Activated CD4-positive, alpha-beta T cell treated with anti-CD3 and anti-CD28 coated beads, Interleukin-2, amount 50 U/mL, for 4 hours (primary cell): Measurements from ENCODE around the gene PVALB.
A peak's percentile ranks its signal among the peaks of the same experiment; 100 is the strongest.

Experiments
- DNase-seq, 2 experiments: peaks; one replicate each; pipeline ENCODE4 v3.0.0-alpha.2; 2020

PVALB gene

DNA sequence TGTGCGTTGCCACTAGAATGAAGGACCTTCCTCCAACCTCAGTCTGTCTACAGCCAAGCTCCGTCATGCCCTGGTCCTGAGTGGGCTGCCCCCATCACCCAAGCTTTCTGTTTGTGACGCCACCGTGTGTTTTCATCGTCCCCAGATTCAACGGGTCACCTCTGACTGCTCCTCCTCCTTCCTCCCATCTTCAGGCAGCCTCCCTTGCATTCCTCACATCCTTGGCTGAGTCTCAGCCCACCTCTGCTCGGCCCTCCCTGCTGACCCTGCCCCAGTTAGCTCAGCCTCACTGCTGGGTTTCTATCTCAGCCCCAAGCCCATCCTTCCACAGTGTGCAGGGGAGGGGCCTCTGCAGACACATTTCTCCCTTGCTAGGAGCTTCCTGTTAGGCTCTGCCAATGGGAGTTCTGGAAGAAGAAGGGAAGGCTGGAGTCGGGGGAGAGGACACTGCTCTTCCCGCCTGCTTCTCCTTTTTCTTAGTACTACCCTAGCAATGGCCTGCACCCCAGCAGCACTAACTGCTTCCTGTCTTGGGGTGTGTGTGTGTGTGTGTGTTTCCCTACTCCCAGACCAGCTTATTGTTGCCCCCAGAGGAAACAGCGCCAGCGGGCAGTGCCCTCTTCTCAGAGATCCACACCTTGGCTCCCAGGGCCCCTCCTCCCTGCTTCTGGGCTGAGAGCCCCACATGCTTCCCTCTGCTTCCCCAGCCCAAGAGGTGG, 46.2 kb downstream of the PVALB start:
- DNase-seq = no peak

DNA sequence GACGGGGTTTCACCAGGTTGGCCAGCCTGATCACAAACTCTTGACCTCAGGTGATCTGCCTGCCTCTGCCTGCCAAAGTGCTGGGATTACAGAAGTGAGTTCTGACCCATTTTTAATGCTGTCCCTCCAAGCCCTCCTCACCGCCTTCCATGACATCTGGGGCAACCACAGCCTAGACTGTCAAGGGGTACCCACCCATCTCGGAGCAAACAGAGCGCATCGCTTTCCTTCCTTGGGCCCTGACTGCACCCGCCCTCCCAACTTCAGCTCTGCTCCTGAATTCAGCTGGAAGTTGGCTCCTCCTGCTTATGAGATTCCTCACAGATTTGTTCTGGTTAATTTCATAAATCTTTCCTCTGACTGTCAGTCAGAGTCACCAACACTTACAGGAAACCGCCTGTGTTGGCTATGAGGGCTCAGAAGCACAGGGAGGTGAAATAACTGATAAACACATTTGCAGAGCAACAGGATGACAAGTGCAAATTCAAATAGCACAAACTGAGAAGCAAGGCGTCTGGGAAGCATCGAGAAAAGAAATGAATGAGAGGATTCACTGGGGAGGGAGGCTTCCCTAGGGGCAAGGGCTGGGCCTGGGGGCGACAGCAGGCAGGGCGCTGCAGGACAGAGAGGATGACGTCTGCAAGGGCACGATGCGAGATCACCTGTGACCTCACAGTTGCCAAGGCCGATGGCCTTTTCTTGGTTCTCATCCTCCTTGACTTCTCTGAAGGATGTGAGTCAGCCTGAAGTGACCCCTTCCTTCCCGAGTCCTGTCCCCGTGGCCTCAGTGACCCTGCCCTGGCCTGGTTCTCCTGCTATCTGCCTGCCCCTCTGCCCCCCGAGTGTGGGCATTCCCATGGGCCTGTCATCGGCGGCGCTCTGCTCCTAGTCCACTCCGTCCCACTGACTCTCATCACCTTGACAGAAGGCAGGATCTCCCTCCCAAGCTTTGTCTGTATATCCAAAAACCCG, 47.0 kb downstream of the PVALB start:
- no peak for DNase-seq

DNA sequence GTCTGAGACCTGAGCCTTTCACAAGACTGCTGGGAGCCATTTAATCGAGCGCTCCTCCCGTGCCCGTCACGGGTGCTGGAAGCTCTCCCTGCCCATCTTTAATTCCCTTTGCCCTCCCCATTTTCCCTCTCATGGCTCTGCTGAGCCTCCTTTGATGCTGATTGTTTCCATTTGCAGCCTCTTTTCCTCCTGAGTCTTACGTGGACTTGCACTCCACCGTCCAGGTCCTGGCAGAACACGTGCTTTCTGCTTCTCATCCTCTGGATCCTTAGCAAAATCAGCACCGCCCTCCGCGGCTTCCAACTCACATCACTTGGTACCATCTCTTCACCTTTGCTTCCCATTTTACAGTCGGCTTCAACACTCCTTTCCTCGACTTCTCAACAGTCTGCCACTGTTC, 48.2 kb downstream of the PVALB start:
- DNase-seq = no peak

DNA sequence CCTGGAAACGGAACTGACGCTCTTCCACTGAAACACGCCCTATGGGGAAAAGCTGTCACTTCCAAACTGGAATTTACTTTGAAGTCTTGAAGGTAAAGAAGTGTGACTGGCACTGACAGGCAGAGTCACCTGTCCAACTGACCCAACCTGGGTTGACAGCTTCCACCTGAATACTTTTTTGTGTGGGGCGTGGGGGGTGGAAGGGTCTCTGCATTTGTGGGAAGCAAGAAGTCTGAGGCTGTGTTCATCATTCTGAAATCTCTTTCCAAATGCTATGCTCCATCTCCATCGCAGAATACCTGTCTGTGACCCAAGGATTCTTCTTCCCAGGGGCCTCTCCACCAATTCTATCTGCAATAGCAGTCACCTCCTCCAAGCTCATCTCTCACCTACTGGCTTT, 48.7 kb downstream of the PVALB start:
- no peak for DNase-seq

DNA sequence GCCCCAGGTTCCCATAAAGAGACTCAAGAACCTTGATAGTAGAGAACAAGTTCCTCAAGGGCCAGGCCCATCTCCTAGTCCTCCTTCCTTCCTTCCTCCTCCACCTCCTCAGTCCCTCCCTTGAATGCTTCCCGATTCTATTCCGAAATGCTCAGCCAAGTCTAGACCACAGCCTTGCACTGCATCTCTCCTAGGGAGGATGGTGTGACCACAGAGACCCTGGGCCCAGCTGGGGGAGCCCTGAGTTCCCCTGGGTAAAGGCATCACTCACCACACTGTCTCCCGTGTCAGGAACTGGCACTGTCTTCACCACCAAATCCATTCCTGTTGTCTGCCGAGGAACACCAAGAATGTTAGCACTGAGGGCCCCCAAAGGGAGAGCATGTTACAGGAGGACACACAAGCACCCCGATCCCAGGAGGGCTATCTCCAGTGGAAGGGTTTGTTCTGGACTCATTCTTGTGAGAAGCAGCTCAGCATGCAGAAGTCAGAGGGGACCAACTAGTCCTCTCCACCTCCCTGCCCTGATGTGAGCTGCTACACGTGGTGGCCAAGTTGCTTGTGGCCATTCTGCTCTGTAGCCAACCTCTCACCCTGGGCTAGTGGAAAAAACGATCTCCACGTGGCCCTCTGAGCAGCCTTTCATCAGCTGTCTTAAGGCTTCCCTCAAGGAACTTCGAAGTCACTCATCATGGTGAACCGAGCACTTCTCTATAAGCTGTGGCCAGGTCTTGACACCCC, 49.6 kb downstream of the PVALB start:
- DNase-seq = no peak

DNA sequence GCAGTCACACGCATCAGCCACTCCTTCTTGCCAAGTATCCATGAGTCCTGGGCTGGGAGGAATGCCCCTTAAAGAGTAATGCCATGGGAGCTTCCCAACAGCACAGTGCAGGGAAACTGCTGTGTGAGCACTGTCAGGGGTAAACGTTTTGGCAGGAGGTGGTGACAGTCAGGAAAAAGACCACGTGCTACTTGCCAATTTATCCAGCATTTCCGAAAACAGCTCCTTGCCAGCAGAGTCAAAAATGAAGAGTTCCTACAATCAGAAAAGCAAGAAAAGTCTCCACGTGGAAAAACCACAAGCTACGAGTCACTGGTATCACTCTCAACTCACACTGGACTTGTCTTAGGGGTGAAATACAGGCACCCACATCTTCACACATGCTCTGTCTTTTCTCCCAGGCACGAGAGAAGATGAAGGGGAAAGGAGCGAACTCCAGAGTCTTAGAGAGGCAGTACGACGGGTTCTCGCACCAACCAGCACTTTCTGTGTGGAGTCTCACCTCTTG, 50.8 kb downstream of the PVALB start:
- no peak for DNase-seq

DNA sequence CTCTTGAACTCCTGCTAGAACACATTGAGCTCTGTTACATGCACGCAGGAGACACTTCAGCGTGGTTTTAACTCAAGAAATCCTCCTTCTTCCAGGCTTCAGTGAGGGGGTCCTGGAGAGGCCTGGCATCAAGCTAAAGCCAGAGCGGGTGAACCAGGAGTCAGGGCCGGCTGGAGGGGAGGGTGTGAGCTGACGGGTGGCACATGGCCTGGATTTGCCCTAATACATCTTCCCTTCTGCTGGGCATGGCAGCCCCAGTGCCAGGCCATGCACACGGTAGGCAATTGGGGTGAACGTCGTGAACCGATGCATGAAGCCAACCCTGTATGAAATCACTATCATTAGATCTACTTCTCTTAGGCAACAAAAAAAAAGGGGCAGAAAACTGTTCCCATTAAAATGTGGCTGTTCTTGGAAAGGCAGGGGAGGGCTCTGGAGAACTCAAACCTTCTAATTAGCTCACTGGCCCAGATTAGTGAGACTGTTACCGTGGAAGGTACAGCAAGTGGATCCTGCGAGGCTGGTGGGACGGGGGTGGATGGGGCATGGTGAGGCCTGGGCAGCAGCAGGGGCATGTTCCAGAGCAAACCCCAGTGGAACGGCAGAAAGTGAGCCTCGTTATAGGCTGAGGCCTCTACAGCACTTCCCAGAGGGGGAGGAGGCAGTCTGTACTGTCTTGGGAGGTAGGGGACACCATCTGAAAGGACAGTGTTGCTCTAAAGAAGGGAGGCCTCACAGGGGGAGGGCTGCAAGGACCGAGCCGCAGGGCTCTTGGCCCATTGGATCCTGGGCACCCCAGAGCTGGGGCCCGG, 51.5 kb downstream of the PVALB start:
- DNase-seq = no peak

DNA sequence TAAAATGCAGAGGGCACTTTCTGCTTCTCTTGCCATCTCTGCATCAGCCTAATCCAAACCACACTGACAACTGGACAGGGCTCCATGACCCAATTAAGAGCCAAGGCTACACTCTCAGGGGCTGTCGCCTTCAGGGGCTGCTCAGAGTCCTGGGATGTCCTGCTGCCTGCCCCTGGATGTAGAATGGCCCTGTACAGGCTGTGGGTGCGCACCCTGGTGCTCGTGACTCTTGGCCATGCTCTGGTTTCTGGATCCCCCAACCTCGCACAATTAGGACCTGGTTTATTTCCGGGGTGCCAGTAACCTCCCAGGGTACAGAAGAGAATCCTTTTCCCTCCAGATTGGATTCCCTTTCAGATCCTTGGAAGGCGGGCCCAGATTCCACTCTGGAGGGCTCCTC, 52.2 kb downstream of the PVALB start:
- DNase-seq = no peak

DNA sequence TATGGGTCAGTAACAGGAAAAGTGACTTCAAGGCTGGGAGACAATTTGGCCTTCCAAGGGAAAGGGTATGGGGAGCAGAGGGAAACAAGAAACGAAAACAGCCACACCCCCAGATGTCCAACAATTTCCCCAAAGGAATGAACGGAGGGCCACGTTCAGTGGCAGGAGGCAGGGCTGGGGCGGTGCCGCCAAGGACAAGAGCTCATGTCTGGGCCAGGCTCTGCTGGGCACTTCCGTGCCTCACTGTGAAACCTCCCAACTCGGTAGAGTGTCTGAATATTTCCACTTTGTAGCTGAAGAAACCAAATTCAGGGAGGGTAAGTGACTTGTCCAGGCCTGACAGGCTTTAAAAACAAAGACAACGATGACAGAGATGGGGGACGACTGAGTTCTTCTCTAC, 52.8 kb downstream of the PVALB start:
- no peak for DNase-seq

DNA sequence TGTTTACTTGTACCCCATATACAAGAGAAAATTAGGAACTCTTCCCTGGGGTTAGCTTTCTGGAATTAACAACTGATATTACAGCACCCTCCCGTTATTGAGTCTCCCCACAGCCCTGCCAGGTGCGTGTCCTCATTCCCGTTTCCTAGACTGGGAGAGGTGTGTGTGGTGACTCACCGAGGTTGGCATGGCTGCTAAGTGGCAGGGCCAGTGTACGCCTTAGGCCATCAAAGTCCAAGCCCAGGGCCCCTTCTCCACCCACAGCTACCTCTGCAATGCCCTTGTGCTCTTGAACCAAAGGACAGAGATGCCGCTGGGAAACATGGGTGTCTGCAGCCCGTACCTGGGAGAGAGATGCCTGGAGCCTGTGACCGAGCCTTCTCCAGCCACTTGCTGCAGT, 53.3 kb downstream of the PVALB start:
- DNase-seq = no peak

DNA sequence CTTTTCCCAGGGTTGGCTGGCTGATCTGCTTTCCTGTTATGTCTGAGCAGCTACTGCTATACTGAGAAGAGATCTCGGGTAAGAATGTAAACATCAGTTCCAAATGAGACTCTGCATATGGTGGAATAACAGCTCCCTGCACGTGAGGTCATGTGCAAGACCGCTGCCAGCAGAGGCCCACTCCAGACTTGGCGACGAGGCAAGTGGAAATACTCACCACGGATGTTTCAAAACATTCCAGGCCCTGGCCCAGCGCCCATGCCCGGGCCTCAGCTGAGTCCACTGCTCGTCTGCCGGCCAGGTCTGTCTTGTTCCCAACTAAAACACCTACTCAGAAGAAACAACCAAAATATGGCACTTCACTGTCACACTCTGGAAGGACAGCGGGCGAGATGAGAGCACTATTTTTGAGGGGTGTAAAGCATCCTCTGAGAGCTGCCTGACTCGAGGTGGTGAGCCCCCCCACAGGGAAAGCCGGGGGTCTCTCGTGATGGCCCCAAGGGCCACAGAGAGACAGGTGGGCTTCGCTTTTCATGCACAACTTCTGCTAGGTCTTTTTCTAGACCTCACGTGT, 54.1 kb downstream of the PVALB start:
- DNase-seq = no peak

DNA sequence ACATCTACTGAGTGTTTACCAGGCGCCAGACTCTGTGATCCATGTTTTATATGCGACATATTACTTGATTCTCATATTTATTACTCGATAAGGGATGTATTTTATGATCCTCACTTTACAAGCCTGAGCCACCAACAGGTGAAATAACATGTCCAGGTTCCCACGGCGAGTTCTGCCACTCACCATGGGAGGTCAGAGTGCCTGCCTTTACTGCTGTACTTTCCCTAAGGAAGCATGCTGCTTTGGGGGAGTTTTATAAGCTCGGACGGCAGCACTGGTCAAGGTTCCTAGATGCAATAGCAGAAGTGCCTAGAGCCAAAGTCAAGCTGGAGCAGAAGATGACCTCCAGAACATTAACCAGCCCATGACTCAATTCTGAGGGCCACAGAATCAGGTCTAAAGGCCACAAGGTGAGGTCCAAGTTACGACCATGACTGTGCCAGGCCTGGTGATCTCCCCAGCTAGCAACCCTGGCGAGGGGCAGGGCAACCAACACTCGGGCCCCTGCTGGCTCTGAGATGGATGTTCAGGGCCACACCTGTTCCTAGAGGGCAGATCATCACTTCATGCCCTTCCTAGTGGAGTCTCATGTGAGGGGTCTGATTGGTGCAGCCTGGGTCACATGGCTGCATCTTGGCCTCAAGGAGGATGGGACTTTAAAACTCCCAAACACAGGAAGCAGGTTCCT, 55.1 kb downstream of the PVALB start:
- no peak for DNase-seq

DNA sequence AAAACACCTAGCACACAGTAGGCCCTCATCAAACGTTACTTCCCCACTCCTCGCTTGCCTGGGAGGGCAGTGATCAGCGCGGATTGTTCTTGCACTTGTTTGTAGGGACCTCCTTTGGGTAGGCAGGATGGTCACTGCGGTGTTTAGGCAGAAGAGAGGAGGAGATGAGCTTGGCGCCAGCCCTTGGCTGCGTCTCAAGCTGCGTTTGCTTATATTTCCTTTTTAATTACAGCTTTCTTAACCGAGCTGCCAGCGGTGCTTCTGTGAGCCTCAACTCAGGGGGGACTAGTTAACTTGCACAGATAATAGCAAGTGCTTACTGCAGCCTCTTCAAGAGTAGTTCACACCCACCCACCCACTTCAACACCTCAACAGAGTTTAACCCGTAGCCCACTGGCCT, 56.0 kb downstream of the PVALB start:
- DNase-seq = no peak

DNA sequence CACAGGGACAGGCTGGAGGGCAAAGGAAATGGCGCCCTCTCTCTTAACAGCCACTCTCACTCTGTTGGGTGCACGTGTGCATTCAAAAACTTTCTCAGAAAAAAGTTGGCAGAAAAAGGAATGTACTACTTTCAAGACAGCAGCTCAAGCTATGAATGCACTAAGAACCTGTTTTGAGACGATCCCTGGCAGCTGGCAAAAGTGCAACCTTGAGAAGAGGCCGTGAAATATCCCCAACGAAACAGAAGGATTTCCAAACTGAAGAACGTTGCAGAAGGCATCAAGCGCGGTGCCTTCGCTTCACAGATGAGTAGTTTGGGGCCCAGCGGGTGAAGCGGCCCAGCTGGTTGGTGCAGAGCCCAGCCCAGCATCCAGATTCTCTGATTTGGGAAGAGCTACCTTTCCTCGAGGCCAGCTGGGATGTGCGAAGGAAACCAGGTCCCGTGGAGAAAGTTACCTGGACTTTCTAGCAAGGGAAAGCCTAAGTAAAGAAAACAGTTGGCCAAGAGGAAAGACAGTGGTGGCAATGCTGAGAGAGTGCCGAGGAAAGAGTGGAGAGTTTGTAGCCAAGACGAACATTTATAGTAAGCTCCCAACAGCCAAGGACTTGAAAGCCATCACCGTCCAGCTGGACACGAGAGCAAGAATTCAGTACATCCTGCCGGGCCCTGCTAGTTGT, 57.2 kb downstream of the PVALB start:
- no peak for DNase-seq

DNA sequence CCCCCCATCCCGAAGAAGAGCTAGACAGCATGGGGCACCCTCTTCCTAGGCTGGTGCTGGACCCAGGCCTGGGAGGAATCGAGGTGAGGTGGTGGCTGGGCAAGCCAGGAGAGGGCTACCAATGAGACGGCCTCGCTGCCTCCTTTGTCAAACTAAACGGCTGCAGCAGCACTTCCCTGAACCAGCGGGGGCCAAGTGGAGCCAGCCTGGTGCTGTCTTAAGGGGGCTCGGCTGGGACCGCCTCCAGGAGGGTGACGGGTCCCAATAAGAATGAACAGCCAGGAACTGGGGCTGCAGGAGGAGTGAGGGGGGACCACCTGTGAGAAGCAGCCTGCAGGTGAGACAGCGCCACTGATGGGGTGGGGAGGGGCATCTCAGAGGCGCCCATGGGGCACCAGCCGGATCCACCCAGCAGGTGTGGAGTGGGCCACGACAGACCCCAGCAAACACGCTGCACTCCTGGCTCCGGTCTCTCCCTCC, 58.0 kb downstream of the PVALB start:
- DNase-seq = no peak

DNA sequence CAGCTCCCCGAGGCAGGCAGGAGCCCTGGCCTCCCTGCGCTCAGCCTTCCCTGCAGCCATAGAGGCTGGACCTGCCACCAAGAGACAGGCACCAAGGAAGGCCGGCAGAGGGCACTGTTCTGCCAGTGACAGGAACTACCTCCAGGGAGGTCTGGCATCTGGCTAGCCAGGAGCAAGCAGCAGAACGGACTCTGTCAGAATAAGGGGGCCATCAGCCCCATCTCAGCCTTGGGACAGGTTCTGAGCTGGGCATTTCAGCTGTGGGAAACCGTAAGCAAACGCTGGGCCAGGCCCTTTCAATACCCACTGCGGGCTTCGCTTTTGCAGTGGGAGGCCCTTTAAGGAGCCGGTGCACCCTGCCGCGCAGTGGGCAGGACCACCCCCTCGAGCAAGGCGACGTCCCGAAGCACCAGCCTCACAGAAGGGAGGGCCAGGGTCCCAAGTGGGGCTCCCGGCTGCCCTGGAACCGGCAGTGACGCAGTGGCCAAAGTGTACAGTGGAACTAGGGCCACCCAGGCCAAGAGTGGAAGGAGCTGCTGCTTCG, 59.1 kb downstream of the PVALB start:
- DNase-seq = peak; percentile 70 to 72

DNA sequence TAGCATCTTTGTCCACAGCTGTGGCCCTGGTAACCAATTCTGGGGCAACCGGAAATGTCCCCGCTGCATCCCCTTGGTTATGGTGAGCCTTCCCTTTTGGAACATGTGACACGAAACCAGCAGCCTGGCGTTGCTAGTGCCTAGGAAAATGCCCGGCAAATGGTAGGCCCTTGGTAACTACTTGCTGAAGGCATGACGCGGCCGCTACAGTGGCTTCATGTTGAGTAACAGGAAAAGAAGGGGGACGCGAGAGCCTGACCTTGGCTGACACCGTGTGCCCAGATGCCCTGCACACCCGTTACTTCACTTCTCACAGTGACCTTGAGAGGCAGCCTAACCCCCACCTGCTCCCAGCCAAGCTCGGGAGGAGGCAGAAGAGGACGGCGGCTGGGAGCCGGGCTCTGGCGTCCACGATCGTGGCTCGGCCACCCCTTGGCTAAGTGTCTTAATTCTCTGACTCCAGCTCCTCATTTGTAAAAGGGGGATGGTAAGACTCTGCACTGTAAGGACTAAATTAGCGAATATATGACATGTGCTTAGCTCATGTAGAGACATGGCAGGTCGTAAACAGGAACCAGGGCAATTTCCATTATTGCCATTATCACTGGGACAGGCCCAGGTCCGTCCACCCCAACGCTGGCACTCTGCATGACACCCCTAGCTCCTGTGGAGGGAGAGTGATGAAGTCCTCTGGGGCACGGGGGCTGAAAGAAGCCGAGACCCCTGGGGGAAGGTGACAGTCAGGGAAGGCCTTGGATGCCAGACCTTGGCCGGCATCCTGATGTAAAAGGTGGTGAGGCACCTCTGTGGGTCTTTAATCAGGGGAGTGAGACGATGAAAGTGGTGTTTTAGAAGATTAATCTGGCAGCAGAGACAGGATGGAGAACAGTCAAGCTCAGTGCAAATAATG, 59.8 kb downstream of the PVALB start:
- no peak for DNase-seq

DNA sequence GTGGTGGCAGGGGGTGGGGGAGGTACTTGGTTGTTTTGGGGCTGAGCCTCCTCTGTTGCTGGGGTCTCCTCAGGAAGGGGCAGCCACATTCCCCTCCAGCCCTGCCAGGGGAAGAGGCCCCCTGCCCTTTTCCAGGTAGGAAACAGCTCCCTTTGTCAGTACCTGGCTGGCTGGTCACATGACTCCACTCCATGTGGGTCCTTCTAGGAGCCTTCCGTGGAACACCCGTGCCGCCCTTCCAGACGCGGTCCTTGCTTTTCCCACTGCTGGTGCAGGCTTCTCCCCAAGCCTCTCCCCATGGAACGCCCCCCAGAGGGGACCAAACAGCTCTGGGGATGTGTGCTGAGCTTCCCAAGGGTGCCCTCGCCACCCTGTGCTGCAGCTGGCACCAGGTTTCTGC, 60.8 kb downstream of the PVALB start:
- DNase-seq = no peak

DNA sequence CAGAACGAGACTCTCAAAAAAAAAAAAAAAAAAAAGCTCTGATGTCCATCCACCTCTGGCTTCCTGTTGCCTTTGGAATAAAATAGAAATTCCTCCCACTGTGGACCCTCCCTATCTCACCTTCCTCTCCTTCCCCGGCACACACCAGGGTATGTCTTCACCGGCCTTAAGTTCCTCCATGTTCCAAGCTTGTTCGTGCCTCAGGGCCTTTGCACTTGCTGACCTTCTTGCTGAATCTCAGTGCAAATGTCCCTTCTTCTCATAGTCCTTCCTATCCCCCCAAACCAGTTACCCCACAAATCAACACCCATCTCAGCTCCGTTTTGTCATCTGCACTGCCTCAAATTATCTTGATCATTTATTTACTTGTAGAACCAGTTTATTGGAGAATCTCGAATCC, 61.5 kb downstream of the PVALB start:
- no peak for DNase-seq
